K562 (cell line): ENCODE measurements around the gene CUL1. TPM values are rescaled to one million over a fixed set of nuclear protein-coding genes. Genes with fewer than 3 reads are reported as not detected.

Experiments used
- HCFC1 ChIP-seq: IDR thresholded peaks from 2 replicates; pipeline ENCODE4 v1.6.1; 2012; ENCODE audit warnings: low read depth, low read length, improper control_type of control experiment
- HOXB6 ChIP-seq: fragments of 250-450 bp; sonication (Bioruptor Pico); IDR thresholded peaks from 2 replicates; pipeline ENCODE4 v1.5.1; 2022; ENCODE audit warnings: mild to moderate bottlenecking, borderline replicate concordance
- HSF4 ChIP-seq: fragments of 250-450 bp; sonication (Bioruptor Pico); IDR thresholded peaks from 2 replicates; pipeline ENCODE4 v2.1.2; 2022; ENCODE audit warnings: mild to moderate bottlenecking, moderate library complexity, borderline replicate concordance
- MBD2 ChIP-seq: sonication (generic); IDR thresholded peaks from 2 replicates; pipeline ENCODE4 v1.6.1; 2016; ENCODE audit warnings: low read depth, borderline replicate concordance
- NELFE ChIP-seq: IDR thresholded peaks from 2 replicates; pipeline ENCODE4 v1.6.1; 2011; ENCODE audit warnings: mild to moderate bottlenecking; ENCODE audit not compliant: insufficient read depth, insufficient read length
- POLR2AphosphoS5 ChIP-seq: IDR thresholded peaks from 2 replicates; pipeline ENCODE4 v1.6.1; 2011; ENCODE audit warnings: mild to moderate bottlenecking, low read depth, low read length, moderate library complexity; ENCODE audit not compliant: control insufficient read depth, insufficient read depth
- RBM22 ChIP-seq: fragments of 200-400 bp; formaldehyde crosslinking; IDR thresholded peaks from 2 replicates; pipeline ENCODE4 v1.6.1; 2018; ENCODE audit warnings: low read length, low read depth; ENCODE audit not compliant: poor library complexity, severe bottlenecking
- SLC30A9 ChIP-seq: fragments of 250-450 bp; sonication (Bioruptor Pico); IDR thresholded peaks from 2 replicates; pipeline ENCODE4 v1.8.0; 2022; ENCODE audit warnings: mild to moderate bottlenecking, moderate library complexity
- SMC3 ChIP-seq: conservative IDR thresholded peaks from 2 replicates; pipeline ENCODE4 v1.6.1; 2011; ENCODE audit warnings: low read depth, low read length, improper control_type of control experiment; ENCODE audit not compliant: insufficient read depth
- TAF9B ChIP-seq: fragments of 450-650 bp; IDR thresholded peaks from 2 replicates; pipeline ENCODE4 v1.6.1; 2018; ENCODE audit warnings: mild to moderate bottlenecking; ENCODE audit not compliant: partially characterized antibody
- TARDBP ChIP-seq: fragments of 450-650 bp; IDR thresholded peaks from 2 replicates; pipeline ENCODE4 v1.6.1; 2016
- ZNF23 ChIP-seq: fragments of 250-450 bp; sonication (Bioruptor Pico); IDR thresholded peaks from 2 replicates; pipeline ENCODE4 v1.4.0; 2020; ENCODE audit warnings: mild to moderate bottlenecking
- ZNF695 ChIP-seq: fragments of 450-650 bp; formaldehyde crosslinking; IDR thresholded peaks from 2 replicates; pipeline ENCODE4 v1.4.0; 2020; ENCODE audit warnings: mild to moderate bottlenecking, moderate library complexity
- polyA plus RNA-seq, 8 experiments: library from polyadenylated mRNA; depleted of rRNA in 4 of 8; stranded (reverse) in 5 of 8; unstranded in 3 of 8; fragments of >200 nt; fragmentation: Nextera tagmentation in 2 of 8; fragmentation: Illumina TruSeq in 1 of 8; extraction: Ambion mirVana in 2 of 8; extraction: Trizol in 1 of 8; gene quantifications; 2 replicates each; pipeline versions ENCODE4 v1.2.1 to v1.2.3, GENCODE V29; 2011 to 2014; ENCODE audit warnings: inconsistent platforms in 1 of 8, missing spikeins in 1 of 8
- total RNA-seq, 7 experiments: library from RNA; depleted of rRNA in 6 of 7; stranded (reverse); fragments of >200 nt in 6 of 7; fragmentation: Illumina TruSeq in 2 of 7; extraction: Trizol in 2 of 7; gene quantifications; 2 replicates each; pipeline versions ENCODE4 v1.2.1 to v1.2.3, GENCODE V29; 2011 to 2021; ENCODE audit warnings: low replicate concordance in 1 of 7
- TF ChIP-seq, protein P1 (sequence below): IDR thresholded peaks from 3 replicates; pipeline ENCODE4 v1.6.1; 2011; ENCODE audit warnings: borderline replicate concordance, mild to moderate bottlenecking, moderate library complexity; ENCODE audit not compliant: insufficient read length; ENCODE audit errors: extremely low read depth
- TF ChIP-seq, protein P2 (sequence below), 2 experiments: fragments of 450-650 bp in 1 of 2; IDR thresholded peaks; 2 replicates each; pipeline ENCODE4 v1.6.1; 2011 to 2017; ENCODE audit warnings: low read depth in 2 of 2, antibody characterized with exemption in 1 of 2, borderline replicate concordance in 1 of 2, low read length in 1 of 2, mild to moderate bottlenecking in 1 of 2, mixed read lengths in 1 of 2; ENCODE audit not compliant: control insufficient read depth in 1 of 2
- TF ChIP-seq, protein P3 (sequence below), 3 experiments: fragments of 200-800 bp in 1 of 3; sonication (Bioruptor generic) in 1 of 3; sonication (generic) in 1 of 3; formaldehyde crosslinking in 1 of 3; IDR thresholded peaks; 2 replicates each; pipeline versions ENCODE4 v1.6.1 to v1.8.0; 2016 to 2022; ENCODE audit warnings: mild to moderate bottlenecking in 2 of 3, missing compliant biosample characterization in 2 of 3, missing genetic modification characterization in 2 of 3, missing genetic modification reagents in 1 of 3
- TF ChIP-seq, protein P4 (sequence below), 2 experiments: fragments of 450-650 bp in 1 of 2; sonication (generic) in 1 of 2; formaldehyde crosslinking in 1 of 2; IDR thresholded peaks in 1 of 2; conservative IDR thresholded peaks in 1 of 2; 2 replicates each; pipeline versions ENCODE4 v1.6.1 to v1.8.1; 2016 to 2023; ENCODE audit warnings: mild to moderate bottlenecking in 2 of 2, moderate library complexity in 2 of 2, inconsistent platforms in 1 of 2, missing genetic modification reagents in 1 of 2
- TF ChIP-seq, protein P5 (sequence below): sonication (generic); formaldehyde crosslinking; IDR thresholded peaks from 2 replicates; pipeline ENCODE4 v1.8.0; 2022; ENCODE audit warnings: mild to moderate bottlenecking, missing genetic modification reagents

Gene CUL1
- total and polyA plus RNA-seq, 9 of the 15 experiments (the other 6 are each of a cell fraction or from before 2014, with no cell fraction given), result 31.5 to 107 (median 96.5) TPM

DNA sequence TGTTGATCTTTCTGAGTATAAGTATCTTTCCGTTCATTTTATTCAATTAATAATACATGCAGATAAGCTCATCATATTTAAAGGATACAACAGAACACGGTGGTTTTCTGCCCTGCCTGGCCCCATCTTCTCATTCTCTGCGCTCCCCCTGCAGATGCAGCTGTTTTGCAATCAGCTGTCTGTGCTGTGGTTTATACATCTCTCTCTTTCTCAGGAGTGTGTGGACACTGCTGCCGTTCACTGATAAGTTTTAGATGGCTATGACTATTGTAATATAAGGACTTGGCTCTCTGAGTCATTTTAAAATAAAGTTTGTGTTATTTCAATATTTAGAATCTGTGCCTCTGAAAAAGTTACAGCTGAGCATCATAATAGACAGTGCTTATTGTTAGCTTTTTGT lies 54.5 kb downstream of the CUL1 start (continued):
- TF ChIP-seq, protein P1, sequence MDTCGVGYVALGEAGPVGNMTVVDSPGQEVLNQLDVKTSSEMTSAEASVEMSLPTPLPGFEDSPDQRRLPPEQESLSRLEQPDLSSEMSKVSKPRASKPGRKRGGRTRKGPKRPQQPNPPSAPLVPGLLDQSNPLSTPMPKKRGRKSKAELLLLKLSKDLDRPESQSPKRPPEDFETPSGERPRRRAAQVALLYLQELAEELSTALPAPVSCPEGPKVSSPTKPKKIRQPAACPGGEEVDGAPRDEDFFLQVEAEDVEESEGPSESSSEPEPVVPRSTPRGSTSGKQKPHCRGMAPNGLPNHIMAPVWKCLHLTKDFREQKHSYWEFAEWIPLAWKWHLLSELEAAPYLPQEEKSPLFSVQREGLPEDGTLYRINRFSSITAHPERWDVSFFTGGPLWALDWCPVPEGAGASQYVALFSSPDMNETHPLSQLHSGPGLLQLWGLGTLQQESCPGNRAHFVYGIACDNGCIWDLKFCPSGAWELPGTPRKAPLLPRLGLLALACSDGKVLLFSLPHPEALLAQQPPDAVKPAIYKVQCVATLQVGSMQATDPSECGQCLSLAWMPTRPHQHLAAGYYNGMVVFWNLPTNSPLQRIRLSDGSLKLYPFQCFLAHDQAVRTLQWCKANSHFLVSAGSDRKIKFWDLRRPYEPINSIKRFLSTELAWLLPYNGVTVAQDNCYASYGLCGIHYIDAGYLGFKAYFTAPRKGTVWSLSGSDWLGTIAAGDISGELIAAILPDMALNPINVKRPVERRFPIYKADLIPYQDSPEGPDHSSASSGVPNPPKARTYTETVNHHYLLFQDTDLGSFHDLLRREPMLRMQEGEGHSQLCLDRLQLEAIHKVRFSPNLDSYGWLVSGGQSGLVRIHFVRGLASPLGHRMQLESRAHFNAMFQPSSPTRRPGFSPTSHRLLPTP, result no peak
- TF ChIP-seq, protein P2, sequence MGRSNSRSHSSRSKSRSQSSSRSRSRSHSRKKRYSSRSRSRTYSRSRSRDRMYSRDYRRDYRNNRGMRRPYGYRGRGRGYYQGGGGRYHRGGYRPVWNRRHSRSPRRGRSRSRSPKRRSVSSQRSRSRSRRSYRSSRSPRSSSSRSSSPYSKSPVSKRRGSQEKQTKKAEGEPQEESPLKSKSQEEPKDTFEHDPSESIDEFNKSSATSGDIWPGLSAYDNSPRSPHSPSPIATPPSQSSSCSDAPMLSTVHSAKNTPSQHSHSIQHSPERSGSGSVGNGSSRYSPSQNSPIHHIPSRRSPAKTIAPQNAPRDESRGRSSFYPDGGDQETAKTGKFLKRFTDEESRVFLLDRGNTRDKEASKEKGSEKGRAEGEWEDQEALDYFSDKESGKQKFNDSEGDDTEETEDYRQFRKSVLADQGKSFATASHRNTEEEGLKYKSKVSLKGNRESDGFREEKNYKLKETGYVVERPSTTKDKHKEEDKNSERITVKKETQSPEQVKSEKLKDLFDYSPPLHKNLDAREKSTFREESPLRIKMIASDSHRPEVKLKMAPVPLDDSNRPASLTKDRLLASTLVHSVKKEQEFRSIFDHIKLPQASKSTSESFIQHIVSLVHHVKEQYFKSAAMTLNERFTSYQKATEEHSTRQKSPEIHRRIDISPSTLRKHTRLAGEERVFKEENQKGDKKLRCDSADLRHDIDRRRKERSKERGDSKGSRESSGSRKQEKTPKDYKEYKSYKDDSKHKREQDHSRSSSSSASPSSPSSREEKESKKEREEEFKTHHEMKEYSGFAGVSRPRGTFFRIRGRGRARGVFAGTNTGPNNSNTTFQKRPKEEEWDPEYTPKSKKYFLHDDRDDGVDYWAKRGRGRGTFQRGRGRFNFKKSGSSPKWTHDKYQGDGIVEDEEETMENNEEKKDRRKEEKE (IDR thresholded peaks at IDR 0.05; ENCODE audit: borderline replicate concordance in 1 of 2, control insufficient read depth in 1 of 2, low read depth in 2 of 2, low read length in 1 of 2), result no peak
- TF ChIP-seq, protein P3, sequence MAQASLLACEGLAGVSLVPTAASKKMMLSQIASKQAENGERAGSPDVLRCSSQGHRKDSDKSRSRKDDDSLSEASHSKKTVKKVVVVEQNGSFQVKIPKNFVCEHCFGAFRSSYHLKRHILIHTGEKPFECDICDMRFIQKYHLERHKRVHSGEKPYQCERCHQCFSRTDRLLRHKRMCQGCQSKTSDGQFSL (CRISPR knock-in tag; IDR thresholded peaks at IDR 0.05), result no peak
- TF ChIP-seq, protein P3 (tag; IDR thresholded peaks at IDR 0.05), result no peak
- TF ChIP-seq TAF9B, result peak; percentile 54
- peak; percentile 44; the same call in 1 of the 2 replicates for TF ChIP-seq POLR2AphosphoS5
- no peak for TF ChIP-seq HSF4 (CRISPR knock-in tag)
- no peak for TF ChIP-seq SMC3
- no peak for TF ChIP-seq HOXB6 (CRISPR knock-in tag)
- TF ChIP-seq ZNF23 (CRISPR knock-in tag), result no peak
- no peak for TF ChIP-seq ZNF695 (CRISPR knock-in tag)
- TF ChIP-seq, protein P4, sequence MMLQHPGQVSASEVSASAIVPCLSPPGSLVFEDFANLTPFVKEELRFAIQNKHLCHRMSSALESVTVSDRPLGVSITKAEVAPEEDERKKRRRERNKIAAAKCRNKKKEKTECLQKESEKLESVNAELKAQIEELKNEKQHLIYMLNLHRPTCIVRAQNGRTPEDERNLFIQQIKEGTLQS (IDR thresholded peaks at IDR 0.05), result 0 out of 2 replicates have a peak, but pooled peaks have one; percentile 11
- TF ChIP-seq, protein P4 (CRISPR knock-in tag; conservative IDR thresholded peaks at IDR 0.05), result no peak
- no peak for TF ChIP-seq SLC30A9 (CRISPR knock-in tag)
- TF ChIP-seq RBM22, result no peak
- no peak for TF ChIP-seq MBD2
- TF ChIP-seq, protein P5, sequence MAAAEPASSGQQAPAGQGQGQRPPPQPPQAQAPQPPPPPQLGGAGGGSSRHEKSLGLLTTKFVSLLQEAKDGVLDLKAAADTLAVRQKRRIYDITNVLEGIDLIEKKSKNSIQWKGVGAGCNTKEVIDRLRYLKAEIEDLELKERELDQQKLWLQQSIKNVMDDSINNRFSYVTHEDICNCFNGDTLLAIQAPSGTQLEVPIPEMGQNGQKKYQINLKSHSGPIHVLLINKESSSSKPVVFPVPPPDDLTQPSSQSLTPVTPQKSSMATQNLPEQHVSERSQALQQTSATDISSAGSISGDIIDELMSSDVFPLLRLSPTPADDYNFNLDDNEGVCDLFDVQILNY (CRISPR knock-in tag), result no peak
- no peak for TF ChIP-seq HCFC1
- no peak for TF ChIP-seq NELFE
- TF ChIP-seq TARDBP, result no peak
